HG02623 (cell line): ENCODE data around the gene PPIB.
"Not testable (repeated sequence)": the region's sequence is repeated elsewhere in the genome, so short reads cannot be mapped to it uniquely, and the experiment has no call there.

Experiments
- ATAC-seq: cut with Tn5 transposase; IDR thresholded peaks from one replicate; pipeline ENCODE4 v1.9.1; 2021; ENCODE audit warnings: moderate library complexity; ENCODE audit not compliant: unreplicated experiment

Gene PPIB

DNA sequence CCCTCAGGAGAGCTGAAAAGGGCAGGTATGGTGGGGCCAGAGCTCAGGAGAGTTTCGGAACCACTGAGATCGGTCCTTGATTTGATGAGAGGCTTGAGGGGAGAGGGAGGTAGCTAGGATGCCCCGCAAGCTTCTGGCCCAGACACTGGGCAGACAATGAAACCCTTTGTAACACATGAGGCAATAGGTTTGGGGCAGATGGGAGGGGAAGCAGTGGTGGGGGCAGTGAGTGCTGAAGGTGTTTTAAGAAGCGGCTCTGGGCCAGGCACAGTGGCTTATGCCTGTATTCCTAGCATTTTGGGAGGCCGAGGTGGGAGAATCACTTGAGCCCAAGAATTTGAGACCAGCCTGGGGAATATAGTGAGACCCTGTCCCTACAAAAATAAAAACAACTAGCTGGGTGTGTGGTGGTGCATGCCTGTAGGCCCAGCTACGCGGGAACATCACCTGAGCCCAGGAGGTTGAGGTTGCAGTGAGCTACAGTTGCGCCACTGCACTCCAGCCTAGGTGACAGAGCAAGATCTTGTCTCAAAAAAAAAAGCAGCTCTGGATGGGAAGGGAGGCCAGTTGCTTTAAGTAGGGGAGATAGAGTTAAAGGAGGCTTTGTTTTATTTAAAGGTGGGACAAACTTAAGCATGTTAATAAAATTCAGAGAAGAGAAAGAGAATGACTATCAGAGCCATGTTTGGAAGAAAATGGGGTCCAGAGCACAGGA lies 20.9 kb downstream of the PPIB start:
- no peak for ATAC-seq

DNA sequence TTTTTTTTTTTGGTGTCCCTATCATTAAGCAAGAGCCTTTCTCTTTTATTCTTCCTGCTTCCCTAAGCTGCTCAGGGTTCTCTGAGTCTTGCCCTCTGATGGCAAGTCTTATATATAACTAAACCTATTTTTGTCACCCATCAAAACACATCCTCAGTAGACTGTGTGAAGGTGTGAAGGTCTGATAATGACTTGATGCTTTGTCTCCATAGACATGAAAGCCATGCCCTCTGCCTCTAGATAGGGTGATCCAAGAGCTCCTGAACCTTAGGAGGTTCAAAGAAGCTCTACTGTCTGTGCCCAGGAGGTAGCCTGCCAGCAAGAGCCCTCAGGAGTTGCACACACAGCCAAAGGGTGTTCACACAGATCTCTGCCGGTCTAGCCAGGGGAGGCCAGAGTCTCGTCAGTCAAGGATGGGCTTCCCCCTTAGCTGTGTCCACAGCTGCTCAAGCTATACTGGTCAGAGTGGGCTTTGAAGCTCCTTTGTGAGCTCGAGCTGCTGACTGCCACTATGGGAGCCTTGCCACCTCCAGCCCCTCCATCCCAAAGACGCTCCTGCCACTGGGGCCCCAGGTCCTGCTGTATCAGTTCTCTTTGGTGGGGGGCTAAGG lies 24.4 kb downstream of the PPIB start:
- no peak for ATAC-seq

DNA sequence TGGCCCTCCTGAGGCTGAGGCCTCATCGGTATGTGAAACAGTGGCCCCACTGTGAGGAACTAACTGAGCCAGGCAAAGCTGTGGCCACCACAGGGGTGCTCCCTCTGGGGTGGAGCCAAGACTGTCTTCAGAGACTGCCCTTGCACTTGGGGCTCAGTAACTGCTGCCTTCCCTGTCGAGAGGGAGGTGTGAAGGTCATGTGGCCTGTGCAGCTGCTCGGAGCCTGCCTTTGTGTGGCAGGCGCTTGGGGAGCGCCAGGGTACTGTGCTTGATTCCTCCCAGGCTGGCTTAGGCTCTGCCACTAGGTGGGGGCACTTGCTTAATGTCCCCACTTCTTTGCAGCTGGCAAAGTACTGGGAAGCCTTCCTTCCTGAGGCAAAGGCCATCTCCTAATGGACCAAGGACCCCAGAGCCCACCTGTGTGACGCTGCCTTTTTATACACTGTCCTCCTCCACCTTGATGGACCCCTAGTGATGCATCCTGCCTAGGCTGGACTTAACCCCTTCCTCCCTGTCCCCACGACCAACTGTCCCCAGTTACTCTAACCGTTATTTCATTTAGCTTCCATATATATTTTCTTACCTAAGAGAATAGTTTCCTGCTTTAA lies 25.5 kb downstream of the PPIB start:
- ATAC-seq = no peak

DNA sequence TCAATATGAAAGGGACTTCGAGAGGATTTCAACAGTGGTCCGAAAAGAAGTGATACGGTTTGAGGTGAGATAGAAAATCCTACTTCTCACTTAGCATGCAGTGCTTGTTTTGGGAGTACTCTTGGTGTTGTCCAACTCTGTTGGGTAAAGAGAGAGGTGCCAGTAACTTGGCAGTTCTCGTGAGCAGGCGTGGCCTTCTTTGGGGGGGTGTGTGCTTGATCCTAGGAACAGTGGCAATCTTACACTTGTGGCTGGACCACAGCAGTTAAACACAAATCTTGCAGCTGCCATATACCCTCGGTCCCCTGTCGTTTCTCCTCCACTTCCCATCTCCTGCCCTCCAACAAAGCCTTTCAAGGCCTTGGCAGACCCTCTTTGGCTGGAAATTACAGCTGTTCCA lies 26.5 kb downstream of the PPIB start:
- ATAC-seq = no peak

DNA sequence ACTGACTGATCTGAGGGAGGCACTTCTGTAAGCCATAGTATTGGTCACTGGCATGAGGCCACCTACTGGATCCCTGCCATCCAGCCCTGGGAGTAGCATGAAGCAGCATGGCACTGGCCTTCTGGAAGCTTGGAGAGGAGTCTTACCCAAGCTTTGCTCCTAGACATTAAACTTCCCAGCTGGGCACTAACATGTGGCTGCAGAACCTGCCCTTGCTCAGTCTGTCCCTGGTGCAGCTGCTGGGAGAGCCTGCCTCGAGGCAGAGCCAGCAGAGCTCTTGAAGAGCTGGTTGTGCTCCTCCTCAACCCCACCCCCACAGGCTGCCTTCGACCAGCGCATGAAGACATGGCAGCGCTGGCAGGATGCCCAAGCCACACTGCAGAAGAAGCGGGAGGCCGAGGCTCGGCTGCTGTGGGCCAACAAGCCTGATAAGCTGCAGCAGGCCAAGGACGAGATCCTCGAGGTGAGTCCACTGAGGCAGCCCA lies 28.4 kb downstream of the PPIB start:
- ATAC-seq = no peak

DNA sequence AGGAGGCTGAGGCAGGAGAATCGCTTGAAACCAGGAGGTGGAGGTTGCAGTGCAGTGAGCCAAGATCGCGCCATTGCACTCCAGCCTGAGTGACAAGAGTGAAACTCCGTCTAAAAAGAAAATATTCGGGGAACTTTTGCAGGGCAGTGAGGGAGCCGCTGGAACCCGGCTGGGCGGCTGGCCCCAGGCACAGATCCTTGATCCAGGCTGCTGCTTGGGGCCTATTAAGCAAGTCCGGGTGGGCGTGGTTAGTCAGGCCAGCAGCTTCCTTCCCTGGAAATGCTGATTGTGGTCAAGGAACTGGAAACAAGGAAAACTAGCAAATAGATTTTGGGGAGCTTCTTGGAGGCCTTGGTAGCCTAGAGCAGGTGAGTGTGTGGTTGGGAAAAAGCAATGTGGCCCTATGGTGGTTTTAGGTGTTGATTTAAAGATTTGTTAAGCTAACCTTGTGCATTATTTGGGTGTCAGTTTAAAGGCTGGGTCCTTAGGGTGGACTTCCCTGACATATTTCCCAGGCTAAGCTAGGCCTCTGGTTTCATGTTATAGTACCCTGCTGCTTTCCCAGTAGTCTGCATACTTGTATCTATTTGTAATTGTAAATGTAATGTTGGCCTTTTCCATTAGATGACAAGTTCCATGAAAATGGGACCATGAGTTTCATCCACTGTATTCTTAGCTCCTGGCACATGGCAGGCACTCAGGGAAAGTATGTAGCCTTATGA lies 29.0 kb downstream of the PPIB start:
- no peak for ATAC-seq

DNA sequence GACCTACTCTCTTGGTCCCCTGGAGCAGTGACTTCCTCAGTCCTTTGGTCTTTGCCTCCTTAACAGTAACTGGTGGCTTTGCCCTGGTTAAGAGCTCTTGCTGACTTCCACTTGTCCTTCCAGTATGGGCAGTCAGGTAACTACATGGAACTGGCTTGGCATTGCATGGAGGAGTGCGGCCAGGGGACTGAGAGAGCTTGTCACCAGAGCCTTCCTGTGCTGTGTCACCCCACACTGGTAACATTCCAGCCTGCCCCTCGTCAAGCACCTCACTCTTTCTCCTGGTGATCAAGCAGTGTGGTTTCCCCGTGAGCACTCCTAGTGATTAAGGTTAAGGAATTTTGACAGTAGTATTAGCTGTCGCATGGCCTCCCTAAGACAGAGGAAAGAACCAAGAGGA lies 30.6 kb downstream of the PPIB start:
- ATAC-seq = no peak

DNA sequence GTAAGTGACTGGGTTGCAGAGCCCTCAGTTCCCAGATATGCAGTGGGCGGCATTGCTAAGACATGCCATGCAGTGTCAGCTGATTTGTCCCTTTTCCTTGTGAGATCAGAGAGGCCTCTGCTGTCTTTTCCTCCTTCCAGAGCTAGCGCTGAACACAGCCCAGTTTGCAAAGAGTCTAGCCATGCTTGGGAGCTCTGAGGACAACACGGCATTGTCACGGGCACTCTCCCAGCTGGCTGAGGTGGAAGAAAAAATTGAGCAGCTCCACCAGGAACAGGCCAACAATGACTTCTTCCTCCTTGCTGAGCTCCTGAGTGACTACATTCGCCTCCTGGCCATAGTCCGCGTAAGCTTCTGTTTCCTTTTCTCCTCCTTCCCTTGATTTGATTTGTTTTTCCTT lies 31.3 kb downstream of the PPIB start:
- ATAC-seq = no peak

DNA sequence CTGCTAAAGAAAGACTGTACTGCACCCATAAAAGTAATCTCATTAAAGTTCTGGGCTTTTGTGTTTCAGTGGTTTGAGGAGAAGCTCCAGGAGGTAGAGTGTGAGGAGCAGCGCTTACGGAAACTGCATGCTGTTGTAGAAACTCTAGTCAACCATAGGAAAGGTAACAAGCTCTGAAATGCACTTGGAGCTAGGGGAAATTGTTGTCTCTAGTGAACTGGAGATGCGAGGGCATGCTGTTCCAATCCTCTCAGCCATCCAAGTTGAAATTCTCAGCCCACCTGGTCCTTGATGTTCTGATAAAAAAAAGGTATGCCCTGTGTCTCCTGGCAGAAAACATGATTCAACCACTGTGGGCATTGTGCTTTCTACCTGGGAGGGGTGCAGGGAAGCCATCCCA lies 32.7 kb downstream of the PPIB start:
- no peak for ATAC-seq

DNA sequence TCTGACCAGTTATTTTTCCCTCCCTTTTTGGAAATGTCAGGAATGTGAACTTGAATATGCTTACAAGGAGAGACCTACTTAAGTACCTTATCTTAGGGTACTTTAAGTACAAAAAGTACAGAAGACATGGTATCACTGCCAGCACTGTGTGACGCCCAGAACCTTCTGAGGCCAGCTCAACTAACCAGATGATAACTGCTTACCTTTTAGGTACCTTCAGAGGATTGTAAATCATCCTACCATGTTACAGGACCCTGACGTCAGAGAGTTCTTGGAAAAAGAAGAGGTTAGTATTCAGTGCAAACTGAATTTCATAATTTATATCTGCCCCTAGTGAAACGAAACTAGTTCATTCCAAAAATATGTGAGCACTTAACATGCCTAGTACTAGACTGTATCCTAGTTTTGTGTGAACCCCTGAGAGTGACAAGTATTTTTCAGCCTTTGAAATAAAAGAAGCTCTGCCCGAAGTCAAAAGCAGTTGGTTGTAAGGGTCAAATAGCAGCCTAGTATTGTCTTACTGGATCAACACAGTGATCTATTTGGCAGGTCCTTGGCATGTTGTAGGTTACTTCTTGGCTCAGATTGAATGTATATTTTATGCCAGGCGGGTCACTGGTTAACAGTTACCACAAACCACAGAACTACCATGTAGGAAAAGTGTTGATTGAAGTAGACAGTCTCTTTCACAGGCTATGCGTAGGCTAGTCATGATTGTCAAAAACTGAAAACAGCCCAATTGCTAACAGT lies 35.1 kb downstream of the PPIB start:
- ATAC-seq = no peak

DNA sequence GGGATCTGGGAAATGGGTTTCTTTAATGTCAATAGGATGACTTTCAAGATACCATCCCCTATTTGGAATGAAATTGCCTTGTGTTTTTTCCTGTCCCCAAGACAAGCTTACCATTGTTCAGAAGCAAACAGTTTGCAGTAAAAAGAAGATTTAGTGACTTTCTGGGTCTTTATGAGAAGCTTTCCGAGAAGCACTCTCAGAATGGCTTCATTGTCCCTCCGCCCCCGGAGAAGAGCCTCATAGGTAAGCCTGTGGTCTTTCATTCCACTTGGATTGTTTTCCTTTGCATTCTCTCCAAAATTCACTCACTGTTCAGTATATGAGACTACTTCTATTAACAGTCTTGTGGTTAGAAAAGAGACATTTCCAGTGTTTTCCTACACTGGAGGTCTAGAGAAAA lies 36.8 kb downstream of the PPIB start:
- ATAC-seq = no peak

DNA sequence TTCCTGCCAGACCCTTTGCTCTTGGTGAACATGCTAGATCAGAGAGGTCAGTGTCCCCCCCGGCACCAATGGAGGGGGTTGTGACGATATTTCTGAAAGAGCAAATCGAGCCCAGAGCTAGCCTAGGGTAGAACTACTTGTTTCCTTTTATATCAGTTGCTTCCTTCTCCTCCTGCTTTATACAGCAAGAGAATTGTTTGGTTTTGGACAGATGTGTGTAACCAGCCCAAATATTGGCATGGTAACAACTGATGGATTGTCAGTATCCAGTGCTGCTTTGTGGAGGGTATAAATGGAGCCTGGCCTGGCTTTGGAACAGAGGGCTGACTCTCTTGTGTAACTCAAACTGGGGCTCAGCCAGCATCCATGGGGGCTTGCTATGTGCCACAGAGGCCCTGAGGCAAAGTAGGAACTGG lies 39.9 kb downstream of the PPIB start:
- no peak for ATAC-seq

DNA sequence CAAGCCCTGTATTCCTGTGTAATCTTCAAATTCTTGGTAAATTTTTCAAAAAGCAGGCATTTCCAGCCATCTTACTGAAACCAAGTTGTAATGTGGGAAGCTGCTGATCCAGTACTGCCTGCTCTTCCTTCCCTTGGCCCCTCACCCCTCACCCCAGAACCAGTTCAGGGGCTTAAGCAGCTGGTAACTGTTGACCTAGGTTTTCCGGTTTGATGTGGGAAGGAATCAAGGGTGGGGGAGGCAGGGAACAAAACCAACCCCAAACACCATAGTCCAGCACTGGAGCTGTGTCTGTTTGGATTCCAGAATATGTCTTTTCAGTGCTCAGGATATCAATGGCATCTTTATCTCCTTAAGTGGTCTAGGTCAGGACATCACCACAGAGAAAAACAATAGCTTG lies 40.4 kb downstream of the PPIB start:
- no peak for ATAC-seq

DNA sequence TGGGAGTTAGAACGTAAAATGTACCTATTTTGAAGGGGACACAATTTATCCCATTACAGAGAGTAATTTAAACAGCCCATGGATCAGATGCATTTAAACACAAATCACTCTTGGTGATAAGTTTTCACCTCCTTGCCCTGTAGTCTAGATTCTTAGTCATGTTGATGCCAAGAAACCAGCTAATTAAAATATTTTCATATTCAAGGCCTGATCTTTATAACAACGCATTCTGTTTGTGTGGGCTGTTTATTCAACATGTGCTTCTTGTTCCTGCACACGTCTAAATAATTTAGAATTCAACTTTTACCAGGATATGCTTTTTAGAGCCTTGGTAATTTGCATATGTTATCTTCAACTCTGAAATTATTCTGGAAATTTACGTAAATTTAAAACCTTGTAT lies 41.2 kb downstream of the PPIB start:
- no peak for ATAC-seq

DNA sequence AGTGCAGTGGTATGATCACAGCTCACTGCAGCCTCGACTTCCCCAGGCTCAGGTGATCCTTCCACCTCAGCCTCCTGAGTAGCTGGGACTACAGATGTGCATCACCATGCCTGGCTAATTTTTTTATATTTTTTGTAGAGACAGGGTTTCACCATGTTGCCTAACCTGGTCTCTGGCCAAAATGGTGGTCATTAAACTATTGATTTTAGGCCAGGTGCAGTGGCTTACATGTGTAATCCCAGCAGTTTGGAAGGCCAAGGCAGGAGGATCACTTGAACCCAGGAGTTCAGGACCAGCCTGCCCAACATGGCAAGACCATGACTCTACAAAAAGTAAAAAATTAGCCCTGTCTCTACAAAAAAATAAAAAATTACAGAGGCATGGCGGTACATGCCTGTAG lies 42.5 kb downstream of the PPIB start:
- not testable (repeated sequence) for ATAC-seq

DNA sequence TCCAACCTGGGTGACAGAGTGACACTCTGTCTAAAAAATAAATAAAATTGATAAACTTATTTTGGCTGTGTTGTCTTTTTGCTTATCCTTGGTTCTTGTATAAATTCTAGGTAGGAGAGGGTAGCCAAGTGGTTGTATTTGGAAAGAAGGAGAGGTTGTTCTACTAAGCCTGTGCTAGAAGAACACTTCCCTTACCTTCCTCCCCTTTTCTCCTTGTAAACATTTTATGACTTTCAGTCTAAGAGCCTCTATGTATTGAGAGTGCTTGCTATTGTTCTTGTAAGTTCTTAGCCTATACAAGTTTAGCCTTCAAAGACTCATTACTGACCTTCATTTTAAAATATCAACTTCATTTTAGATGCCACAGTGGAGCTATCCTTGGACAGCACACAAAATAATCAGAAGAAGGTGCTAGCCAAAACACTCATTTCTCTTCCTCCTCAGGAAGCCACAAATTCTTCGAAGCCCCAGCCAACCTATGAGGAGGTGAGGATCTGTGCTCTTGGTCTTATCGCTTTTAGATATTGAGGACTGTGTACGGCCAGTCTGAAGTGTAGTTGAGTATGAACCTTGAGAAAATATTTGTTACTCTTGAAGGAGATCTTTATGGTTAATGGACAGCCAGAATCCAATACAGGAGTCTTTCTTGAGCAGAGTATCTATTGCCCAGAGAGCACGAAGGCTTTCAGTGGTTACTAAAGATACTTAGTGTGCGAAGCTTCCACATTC lies 44.9 kb downstream of the PPIB start:
- ATAC-seq = no peak

DNA sequence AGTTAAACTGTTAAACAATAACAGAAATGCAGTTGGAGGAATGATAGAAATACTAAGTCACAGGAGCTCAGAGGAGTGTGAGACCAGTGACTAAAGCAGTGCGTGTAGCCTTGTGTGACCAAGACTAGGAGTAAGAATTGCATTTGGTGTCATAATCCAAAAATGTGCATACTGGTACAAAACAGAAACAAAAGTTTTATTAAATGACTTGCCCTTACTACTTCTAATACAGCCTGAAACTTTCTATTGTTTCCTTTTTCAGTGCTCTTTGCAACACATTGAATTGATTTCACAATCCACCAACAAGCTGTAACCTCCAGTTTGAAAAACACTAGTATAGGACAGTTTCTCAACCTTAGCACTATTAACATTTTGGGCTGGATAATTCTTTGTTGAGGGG lies 49.9 kb downstream of the PPIB start:
- ATAC-seq = no peak

DNA sequence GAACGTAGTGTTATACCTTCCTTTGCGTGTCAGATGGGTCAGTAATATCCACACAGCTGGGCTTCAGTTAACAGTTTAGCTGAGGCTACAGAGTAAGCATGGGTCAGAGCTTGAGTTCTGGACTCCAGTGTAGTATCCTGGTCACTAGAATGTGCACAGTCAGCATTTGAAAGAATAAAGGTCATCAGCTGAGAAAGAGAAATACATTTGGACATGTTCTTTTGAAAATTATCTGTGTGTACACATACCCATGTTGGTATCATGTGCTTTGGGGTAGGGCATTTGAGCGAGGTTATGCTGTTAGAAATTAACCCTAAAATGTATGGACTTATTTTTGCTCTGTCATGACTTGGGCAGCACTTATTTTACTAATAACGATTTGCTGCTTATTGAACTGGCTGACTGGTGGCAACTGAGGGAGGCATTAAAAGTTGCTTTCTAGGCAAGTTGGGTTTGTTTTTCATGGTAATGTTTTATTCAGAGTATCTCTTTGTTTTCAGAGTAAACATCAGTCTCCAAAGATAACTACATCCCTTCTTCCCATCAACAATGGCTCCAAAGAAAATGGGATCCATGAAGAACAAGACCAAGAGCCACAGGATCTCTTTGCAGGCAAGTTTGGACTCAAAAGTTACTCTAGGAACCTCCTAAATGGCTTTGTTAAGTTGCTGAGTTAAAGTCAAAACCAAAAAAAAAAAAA lies 50.6 kb downstream of the PPIB start:
- ATAC-seq = no peak

DNA sequence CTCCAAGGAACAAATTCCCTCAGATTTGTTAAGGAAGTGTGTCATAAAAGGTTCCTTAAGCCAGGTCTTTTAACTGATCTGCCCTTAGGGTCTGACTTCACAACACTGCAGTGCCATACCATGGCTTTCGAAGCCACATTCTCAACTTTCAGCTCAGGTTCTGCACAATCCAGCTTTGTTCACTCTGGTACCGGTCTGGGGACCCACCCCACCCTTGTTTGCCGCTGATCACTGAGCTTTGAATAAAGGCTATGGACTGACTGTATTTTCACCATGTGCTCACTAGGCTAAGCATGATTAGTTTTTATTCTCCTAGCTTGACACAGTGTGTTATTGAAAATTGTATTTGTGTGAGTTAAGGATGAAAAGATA lies 51.2 kb downstream of the PPIB start:
- no peak for ATAC-seq
